Testis (tissue), 2 donors: Measurements from ENCODE around the gene SH3YL1.

Source experiments
- CTCF ChIP-seq, 3 experiments: fragments of 450-650 bp in 2 of 3; fragments of 200-600 bp in 1 of 3; sonication (generic) in 1 of 3; IDR thresholded peaks; one replicate each; pipeline ENCODE4 v1.5.1; 2016 to 2019; ENCODE audit warnings: antibody characterized with exemption in 3 of 3, mild to moderate bottlenecking in 2 of 3, moderate library complexity in 1 of 3
- POLR2A ChIP-seq: fragments of 450-650 bp; IDR thresholded peaks from one replicate; pipeline ENCODE4 v1.6.1; 2017; ENCODE audit warnings: antibody characterized with exemption, mild to moderate bottlenecking, moderate library complexity

GRCh38 chr2:228518-229278 lies 35.1 kb downstream of the SH3YL1 start:
- TF ChIP-seq CTCF (IDR thresholded peaks at IDR 0.05) = no peak
- no peak for TF ChIP-seq POLR2A
